ENCODE measurements around the gene OLFML3.

GRCh38 chr1:113946112-113946511, 33.2 kb upstream of the OLFML3 start:
- no peak for TF ChIP-seq CTCF (IDR thresholded peaks at IDR 0.05)
- TF ChIP-seq POLR2AphosphoS5 (IDR thresholded peaks at IDR 0.05) = no peak
- no peak for TF ChIP-seq POLR2A (IDR thresholded peaks at IDR 0.05)
- no peak for TF ChIP-seq EP300 (IDR thresholded peaks at IDR 0.05)
